A673 (cell line): ENCODE measurements around the gene BMPR1A.

Experiments used
- EZH2 ChIP-seq: fragments of 200-600 bp; sonication (generic); IDR thresholded peaks from 2 replicates; pipeline ENCODE4 v1.6.1; 2017; ENCODE audit warnings: borderline replicate concordance, low read depth, mild to moderate bottlenecking, mixed read lengths, antibody characterized with exemption, low read length; ENCODE audit not compliant: poor library complexity, severe bottlenecking
- TF ChIP-seq, protein P1 (sequence below): fragments of 300-800, 200-600 bp; sonication (generic); conservative IDR thresholded peaks from 2 replicates; pipeline ENCODE4 v1.5.1; 2017; ENCODE audit warnings: low read depth, mild to moderate bottlenecking, antibody characterized with exemption, low read length, moderate library complexity, mixed read lengths

DNA sequence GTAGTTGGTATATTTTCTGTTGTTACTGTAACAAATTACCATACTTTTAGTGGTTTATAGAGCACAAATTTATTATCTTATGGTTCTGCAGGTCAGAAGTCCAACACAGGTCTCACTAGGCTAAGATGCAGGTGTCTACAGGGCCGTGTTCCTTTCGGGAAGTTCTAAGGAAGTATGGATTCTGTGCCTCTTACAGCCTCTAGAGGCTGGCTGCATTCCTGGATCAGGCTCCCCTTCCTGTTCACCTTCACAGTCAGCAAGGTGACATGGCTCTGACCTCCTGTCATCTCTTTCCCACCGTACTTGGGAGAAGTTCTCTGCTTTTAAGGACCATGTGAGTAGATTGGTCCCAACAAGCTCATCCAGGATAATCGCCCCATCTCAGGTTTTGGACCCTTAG is 37.3 kb downstream of the BMPR1A start:
- TF ChIP-seq, protein P1, sequence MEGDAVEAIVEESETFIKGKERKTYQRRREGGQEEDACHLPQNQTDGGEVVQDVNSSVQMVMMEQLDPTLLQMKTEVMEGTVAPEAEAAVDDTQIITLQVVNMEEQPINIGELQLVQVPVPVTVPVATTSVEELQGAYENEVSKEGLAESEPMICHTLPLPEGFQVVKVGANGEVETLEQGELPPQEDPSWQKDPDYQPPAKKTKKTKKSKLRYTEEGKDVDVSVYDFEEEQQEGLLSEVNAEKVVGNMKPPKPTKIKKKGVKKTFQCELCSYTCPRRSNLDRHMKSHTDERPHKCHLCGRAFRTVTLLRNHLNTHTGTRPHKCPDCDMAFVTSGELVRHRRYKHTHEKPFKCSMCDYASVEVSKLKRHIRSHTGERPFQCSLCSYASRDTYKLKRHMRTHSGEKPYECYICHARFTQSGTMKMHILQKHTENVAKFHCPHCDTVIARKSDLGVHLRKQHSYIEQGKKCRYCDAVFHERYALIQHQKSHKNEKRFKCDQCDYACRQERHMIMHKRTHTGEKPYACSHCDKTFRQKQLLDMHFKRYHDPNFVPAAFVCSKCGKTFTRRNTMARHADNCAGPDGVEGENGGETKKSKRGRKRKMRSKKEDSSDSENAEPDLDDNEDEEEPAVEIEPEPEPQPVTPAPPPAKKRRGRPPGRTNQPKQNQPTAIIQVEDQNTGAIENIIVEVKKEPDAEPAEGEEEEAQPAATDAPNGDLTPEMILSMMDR: no peak
- TF ChIP-seq EZH2: no peak
